ENCODE measurements around the gene FBN3.
"Not testable (repeated sequence)": the region's sequence is repeated elsewhere in the genome, so short reads cannot be mapped to it uniquely, and the experiment has no call there.

The FBN3 gene

DNA sequence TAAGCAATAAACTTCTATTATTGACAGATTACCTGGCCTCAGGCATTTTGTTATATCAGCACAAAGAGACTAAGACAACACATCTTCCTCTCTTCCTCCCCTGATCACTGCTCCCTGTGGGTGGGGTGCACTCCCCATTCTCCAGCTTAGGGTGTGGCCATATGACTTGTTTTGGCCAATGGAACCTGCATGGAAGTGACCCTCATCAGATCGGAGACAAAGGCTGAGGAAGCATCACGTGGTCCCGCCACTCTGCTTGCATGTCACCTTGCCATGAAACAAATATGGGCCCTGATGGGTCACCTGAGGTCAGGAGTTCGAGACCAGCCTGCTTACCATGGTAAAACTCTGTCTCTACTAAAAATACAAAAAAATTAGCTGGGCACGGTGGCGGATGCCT is 110.6 kb downstream of the FBN3 start:
- no peak for ATAC-seq
- Mint-ChIP-seq H3K27me3 (peaks cover 31% of the 10 kb centered on the region), H3K9me3 (no peaks in the 10 kb centered on the region), H3K4me1 (no peaks in the 10 kb centered on the region), H3K27ac (no peak overlapping the region), H3K4me3 (no peak overlapping the region)
- no peak for DNase-seq

DNA sequence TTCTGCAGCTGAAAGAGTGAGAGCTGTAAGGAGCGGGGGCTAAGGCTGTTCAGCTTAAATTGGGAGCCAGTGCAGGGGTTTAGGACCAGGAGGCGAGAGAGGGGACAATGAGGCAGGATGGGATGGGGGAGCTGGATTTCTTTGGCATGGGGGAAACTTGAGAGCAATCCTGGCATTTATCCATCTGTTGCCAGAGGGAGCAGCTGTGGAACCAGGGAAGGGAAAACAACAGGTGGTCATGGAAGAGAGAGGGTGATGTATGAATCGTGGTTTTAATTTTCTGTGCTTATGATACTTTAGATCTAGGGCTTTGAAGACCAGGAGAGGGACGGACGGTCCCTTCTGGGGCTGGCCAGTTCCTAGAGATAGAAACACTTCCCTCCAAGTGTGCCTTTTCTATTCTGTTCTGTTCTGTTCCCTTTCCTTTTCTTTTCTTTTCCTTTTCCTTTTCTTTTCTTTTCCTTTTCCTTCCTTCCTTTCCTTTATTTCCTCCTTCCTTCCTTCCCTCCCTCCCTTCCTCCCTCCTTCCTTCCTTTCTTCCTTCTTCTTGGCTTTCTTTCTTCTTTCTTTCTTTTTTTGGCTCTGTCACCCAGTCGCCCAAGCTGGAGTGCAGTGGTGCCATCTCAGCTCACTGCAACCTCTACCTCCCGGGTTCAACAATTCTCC is 112.8 kb downstream of the FBN3 start:
- no peaks in the 10 kb centered on the region for H3K4me1 Mint-ChIP-seq
- no peak for ATAC-seq
- H3K4me3 Mint-ChIP-seq, result no peak overlapping the region
- no peak overlapping the region for H3K27ac Mint-ChIP-seq
- DNase-seq, result no peak
- H3K27me3 Mint-ChIP-seq, result peaks cover 32% of the 10 kb centered on the region
- H3K9me3 Mint-ChIP-seq, result no peaks in the 10 kb centered on the region

DNA sequence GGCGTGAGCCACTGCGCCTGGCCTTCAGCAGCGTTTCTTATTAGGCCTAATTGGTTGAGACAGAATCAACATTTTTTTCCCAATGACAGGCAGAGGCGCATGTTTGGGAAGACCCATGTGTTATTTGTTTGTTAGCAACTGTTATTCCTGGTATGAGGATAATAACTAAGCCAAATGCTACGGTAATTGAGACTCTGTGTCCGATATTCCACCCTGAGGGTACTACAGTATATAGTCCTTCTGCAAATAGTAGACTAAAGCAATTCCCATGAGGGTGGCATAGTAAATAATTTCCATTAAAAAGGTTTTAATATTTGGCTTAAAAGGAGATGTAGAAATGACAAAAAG is 115.2 kb downstream of the FBN3 start:
- no peak for ATAC-seq

GRCh38 chr19:8033287-8034177 is 115.9 kb downstream of the FBN3 start:
- not testable (repeated sequence) for H3K4me1 Mint-ChIP-seq, H3K4me3 Mint-ChIP-seq, DNase-seq, ATAC-seq, H3K9me3 Mint-ChIP-seq, H3K27ac Mint-ChIP-seq
- peaks cover 23% of the 10 kb centered on the region for H3K27me3 Mint-ChIP-seq

More for the DNA sequence above, 115.2 kb downstream of the FBN3 start:
- no peak overlapping the region for H3K27ac Mint-ChIP-seq
- no peak overlapping the region for H3K4me3 Mint-ChIP-seq
- H3K4me1 Mint-ChIP-seq, result no peaks in the 10 kb centered on the region
- H3K27me3 Mint-ChIP-seq, result peaks cover 23% of the 10 kb centered on the region
- DNase-seq, result no peak
- no peaks in the 10 kb centered on the region for H3K9me3 Mint-ChIP-seq

- DNase-seq, result no peak
- Mint-ChIP-seq H3K27me3 (peaks cover 7% of the 10 kb centered on the region), H3K4me3 (no peak overlapping the region), H3K4me1 (no peaks in the 10 kb centered on the region), H3K27ac (no peak overlapping the region), H3K9me3 (no peaks in the 10 kb centered on the region)
- ATAC-seq, result no peak
Observed at GRCh38 chr19:8030960-8031359, 118.4 kb downstream of the FBN3 start.

DNA sequence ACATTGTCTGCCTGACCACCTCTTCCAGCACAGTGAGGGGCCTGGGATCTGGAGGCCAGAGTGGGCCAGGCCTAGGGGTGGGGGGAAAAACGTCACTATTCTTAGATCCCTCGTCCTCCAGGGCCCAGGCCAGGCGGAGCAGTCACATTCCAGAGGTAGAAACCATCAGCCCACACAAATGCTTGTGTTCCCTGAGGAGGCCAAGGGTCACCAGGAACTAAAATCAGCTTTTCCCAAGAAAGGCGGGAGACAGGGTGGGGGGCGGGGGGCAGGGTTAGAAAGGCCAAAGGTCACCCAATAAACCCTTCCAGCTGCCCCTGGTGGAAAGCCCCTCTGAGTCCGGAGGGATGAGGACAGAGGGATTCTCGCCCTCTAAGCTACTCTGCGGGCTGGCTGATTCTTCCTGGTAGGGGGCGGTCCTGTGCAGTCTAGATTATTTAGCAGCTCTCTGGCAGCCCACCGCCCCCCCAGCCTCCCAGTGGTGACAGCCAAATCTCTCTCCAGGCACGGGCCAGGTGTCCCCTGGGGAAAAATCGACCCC is 120.4 kb downstream of the FBN3 start:
- DNase-seq (no peak), ATAC-seq (no peak)
- Mint-ChIP-seq H3K27me3 (peaks cover 7% of the 10 kb centered on the region), H3K27ac (no peak overlapping the region), H3K9me3 (no peaks in the 10 kb centered on the region), H3K4me3 (no peak overlapping the region), H3K4me1 (no peaks in the 10 kb centered on the region)

- no peaks in the 10 kb centered on the region for H3K9me3 Mint-ChIP-seq
- no peak for ATAC-seq
- no peak for DNase-seq
- no peaks in the 10 kb centered on the region for H3K4me1 Mint-ChIP-seq
- H3K4me3 Mint-ChIP-seq, result no peak overlapping the region
- no peak overlapping the region for H3K27ac Mint-ChIP-seq
- no peaks in the 10 kb centered on the region for H3K27me3 Mint-ChIP-seq
Observed at GRCh38 chr19:8025316-8025715, 124.1 kb downstream of the FBN3 start.

DNA sequence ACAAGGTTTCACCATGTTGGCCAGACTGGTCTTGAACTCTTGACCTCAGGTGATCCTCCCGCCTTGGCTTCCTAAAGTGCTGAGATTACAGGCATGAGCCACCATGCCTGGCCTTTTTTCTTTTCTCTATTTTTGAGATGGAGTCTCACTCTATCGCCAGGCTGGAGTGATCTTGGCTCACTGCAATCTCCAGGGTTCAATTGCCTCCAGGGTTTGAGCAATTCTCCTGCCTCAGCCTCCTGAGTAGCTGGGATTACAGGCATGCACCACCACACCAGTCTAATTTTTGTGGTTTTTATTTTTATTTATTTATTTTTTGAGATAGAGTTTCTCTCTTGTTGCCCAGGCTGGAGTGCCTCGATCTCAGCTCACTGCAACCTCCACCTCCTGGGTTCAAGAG is 125.1 kb downstream of the FBN3 start:
- H3K9me3 Mint-ChIP-seq, DNase-seq, ATAC-seq, H3K27me3 Mint-ChIP-seq, H3K4me3 Mint-ChIP-seq, H3K4me1 Mint-ChIP-seq: not testable (repeated sequence)
- H3K27ac Mint-ChIP-seq, result peak overlapping the region in 1 of 2 donors; percentile 76

GRCh38 chr19:8023371-8023770 is 126.0 kb downstream of the FBN3 start:
- H3K27ac Mint-ChIP-seq, result no peak overlapping the region
- H3K9me3 Mint-ChIP-seq, result no peaks in the 10 kb centered on the region
- H3K4me3 Mint-ChIP-seq, result no peak overlapping the region
- H3K4me1 Mint-ChIP-seq, result no peaks in the 10 kb centered on the region
- DNase-seq (no peak), ATAC-seq (no peak)
- H3K27me3 Mint-ChIP-seq, result no peaks in the 10 kb centered on the region

- Mint-ChIP-seq H3K9me3 (no peaks in the 10 kb centered on the region), H3K27me3 (no peaks in the 10 kb centered on the region), H3K27ac (no peak overlapping the region)
Observed at GRCh38 chr19:8022275-8022674, 127.1 kb downstream of the FBN3 start.

GRCh38 chr19:8021374-8021773 is 128.0 kb downstream of the FBN3 start:
- no peaks in the 10 kb centered on the region for H3K4me1 Mint-ChIP-seq
- no peak overlapping the region for H3K4me3 Mint-ChIP-seq
- no peak for ATAC-seq
- no peak overlapping the region for H3K27ac Mint-ChIP-seq
- DNase-seq, result no peak
- no peaks in the 10 kb centered on the region for H3K9me3 Mint-ChIP-seq
- H3K27me3 Mint-ChIP-seq, result no peaks in the 10 kb centered on the region

More at GRCh38 chr19:8022275-8022674, 127.1 kb downstream of the FBN3 start:
- no peak overlapping the region for H3K4me3 Mint-ChIP-seq
- ATAC-seq, result no peak
- DNase-seq, result no peak
- H3K4me1 Mint-ChIP-seq, result no peaks in the 10 kb centered on the region

GRCh38 chr19:8020681-8021080 is 128.7 kb downstream of the FBN3 start:
- ATAC-seq (no peak), DNase-seq (no peak)
- no peaks in the 10 kb centered on the region for H3K9me3 Mint-ChIP-seq
- no peaks in the 10 kb centered on the region for H3K27me3 Mint-ChIP-seq
- no peak overlapping the region for H3K4me3 Mint-ChIP-seq
- H3K27ac Mint-ChIP-seq, result peak overlapping the region in 1 of 2 donors; percentile 37
- H3K4me1 Mint-ChIP-seq, result no peaks in the 10 kb centered on the region

- no peaks in the 10 kb centered on the region for H3K9me3 Mint-ChIP-seq
- no peak overlapping the region for H3K27ac Mint-ChIP-seq
- peak; percentile 9 to 28 for DNase-seq
- peak; percentile 87 for ATAC-seq
- H3K27me3 Mint-ChIP-seq, result no peaks in the 10 kb centered on the region
- no peak overlapping the region for H3K4me3 Mint-ChIP-seq
- no peaks in the 10 kb centered on the region for H3K4me1 Mint-ChIP-seq
Observed at GRCh38 chr19:8017808-8018207, 131.6 kb downstream of the FBN3 start.
